CD1c-positive myeloid dendritic cell (primary cell): ENCODE measurements around the gene SUN1.
"Not testable (repeated sequence)": the region's sequence is repeated elsewhere in the genome, so short reads cannot be mapped to it uniquely, and the experiment has no call there.

Experiments
- DNase-seq: peaks from one replicate; pipeline ENCODE4 v3.0.0-alpha.2; 2016; ENCODE audit errors: extremely low spot score

SUN1 gene

GRCh38 chr7:918441-919113 is 86.3 kb downstream of the SUN1 start:
- DNase-seq = no peak

- no peak for DNase-seq
These were observed 86.8 kb downstream of the SUN1 start for GRCh38 chr7:919114-919442.

GRCh38 chr7:919924-920341 is 87.7 kb downstream of the SUN1 start:
- DNase-seq = no peak

GRCh38 chr7:920351-921070 is 88.2 kb downstream of the SUN1 start:
- DNase-seq = no peak

- no peak for DNase-seq
These were observed 88.8 kb downstream of the SUN1 start for GRCh38 chr7:921071-921461.

- DNase-seq = no peak
These were observed 89.5 kb downstream of the SUN1 start for GRCh38 chr7:921581-922333.

- DNase-seq = peak; percentile 37
These were observed 90.2 kb downstream of the SUN1 start for GRCh38 chr7:922334-923107.

GRCh38 chr7:923108-924041 is 91.1 kb downstream of the SUN1 start:
- DNase-seq = peak; percentile 92

- DNase-seq = not testable (repeated sequence)
These were observed 91.8 kb downstream of the SUN1 start for GRCh38 chr7:924042-924441.
